ENCODE data around the gene SYF2. TPM values are rescaled to one million over a fixed set of nuclear protein-coding genes. Genes with fewer than 3 reads are reported as not detected.

The SYF2 gene
- total and polyA plus RNA-seq, 2 of the 13 experiments (the other 11 are each of a cell fraction or from before 2014, with no cell fraction given) = 17.8 to 34.1 TPM

- TF ChIP-seq PHF20 (CRISPR knock-in tag; IDR thresholded peaks at IDR 0.05) (no peak), RFX1 (IDR thresholded peaks at IDR 0.05) (no peak), NFKBIZ (CRISPR knock-in tag; IDR thresholded peaks at IDR 0.05) (0 out of 2 replicates have a peak, but pooled peaks have one; percentile 43), DPF2 (CRISPR knock-in tag; IDR thresholded peaks at IDR 0.05; ENCODE audit: borderline replicate concordance, low read depth) (peak; percentile 39; the same call in 1 of the 2 replicates), HDAC2 (CRISPR knock-in tag; IDR thresholded peaks at IDR 0.05) (peak; percentile 52; the same call in 1 of the 2 replicates), HNRNPL (IDR thresholded peaks at IDR 0.05; ENCODE audit: low read depth, low read length) (peak; percentile 78; the same call in 1 of the 2 replicates), ZNF296 (CRISPR knock-in tag; conservative IDR thresholded peaks at IDR 0.05) (no peak), RERE (CRISPR knock-in tag; IDR thresholded peaks at IDR 0.05; ENCODE audit: low read depth) (no peak), EED (CRISPR knock-in tag; IDR thresholded peaks at IDR 0.05) (no peak), ZNF598 (CRISPR knock-in tag; IDR thresholded peaks at IDR 0.05; ENCODE audit: borderline replicate concordance) (no peak), ZNF574 (CRISPR knock-in tag; IDR thresholded peaks at IDR 0.05) (peak; percentile 19; the same call in 1 of the 2 replicates), BRD4 (CRISPR knock-in tag; IDR thresholded peaks at IDR 0.05) (no peak), ARNTL (CRISPR knock-in tag; IDR thresholded peaks at IDR 0.05) (peak; percentile 15; the same call in 1 of the 2 replicates), ZFX (CRISPR knock-in tag; IDR thresholded peaks at IDR 0.05; ENCODE audit: low read depth) (peak; percentile 86), ZNF749 (CRISPR knock-in tag; IDR thresholded peaks at IDR 0.05; ENCODE audit: borderline replicate concordance) (no peak), THAP7 (CRISPR knock-in tag; IDR thresholded peaks at IDR 0.05) (0 out of 2 replicates have a peak, but pooled peaks have one; percentile 57)
These were observed 57.3 kb downstream of the SYF2 start (continued) for GRCh38 chr1:25174730-25175612.

All from HepG2 (cell line).